Esophagus squamous epithelium (tissue), 5 donors: ENCODE data around the gene RGS6. TPM values are rescaled to one million over a fixed set of nuclear protein-coding genes. Genes with fewer than 3 reads are reported as not detected.

ENCODE experiments used
- DNase-seq: peaks from one replicate; lab custom pipeline; 2025; lab: John Stamatoyannopoulos, UW
- H3K27ac ChIP-seq, 4 donors: fragments of 200-600 bp; sonication (generic); one replicate each; pipeline ENCODE4 v1.5.1; 2016 to 2019; ENCODE audit warnings: mild to moderate bottlenecking in 1 of 4
- H3K27me3 ChIP-seq, 4 donors: fragments of 200-600 bp; sonication (generic); 1 replicate in 3 of 4; 2 replicates in 1 of 4; pipeline versions ENCODE4 v1.5.1 to v1.6.0; 2017 to 2021; ENCODE audit warnings: antibody characterized with exemption in 1 of 4
- H3K36me3 ChIP-seq, 3 donors: fragments of 200-600 bp; sonication (generic); one replicate each; pipeline ENCODE4 v1.5.1; 2016 to 2019
- H3K4me1 ChIP-seq, 3 donors: fragments of 200-600 bp; sonication (generic); one replicate each; pipeline ENCODE4 v1.5.1; 2017 to 2019
- H3K4me3 ChIP-seq, 4 donors: fragments of 200-600 bp; sonication (generic); 1 replicate in 3 of 4; 2 replicates in 1 of 4; pipeline ENCODE4 v1.5.1; 2016 to 2019; ENCODE audit warnings: mild to moderate bottlenecking in 2 of 4, moderate library complexity in 1 of 4
- H3K9me3 ChIP-seq, 3 donors: fragments of 200-600 bp; sonication (generic); one replicate each; pipeline ENCODE4 v1.5.1; 2016 to 2019
- CTCF ChIP-seq, 6 experiments: fragments of 450-650 bp in 4 of 6; fragments of 200-600 bp in 2 of 6; sonication (generic) in 2 of 6; IDR thresholded peaks; one replicate each; pipeline ENCODE4 v1.5.1; 2016 to 2019; ENCODE audit warnings: antibody characterized with exemption in 6 of 6, mild to moderate bottlenecking in 4 of 6, moderate library complexity in 4 of 6
- POLR2A ChIP-seq, 4 donors: fragments of 450-650 bp; IDR thresholded peaks; one replicate each; pipeline ENCODE4 v1.6.1; 2017; ENCODE audit warnings: antibody characterized with exemption in 4 of 4, mild to moderate bottlenecking in 4 of 4, moderate library complexity in 3 of 4
- WGBS, 2 donors: methylation state at CpG; one replicate each; pipeline ENCODE4 v1.1.5; 2018; 5-methylcytosine and 5-hydroxymethylcytosine counted together
- intact Hi-C: fragments of 100-400 bp; cut with DNase I; formaldehyde crosslinking; loops from one replicate; pipeline ENCODE4 v1.15.0; 2022
- total RNA-seq, 4 donors: library from RNA; depleted of rRNA; stranded (reverse); fragments of >200 nt; gene quantifications; one replicate each; pipeline ENCODE4 v1.1.0, GENCODE V29; 2016
- donor health status: DM: yes; HTN: yes; CAD: no.

The RGS6 gene
- total RNA-seq, 4 donors from 2014 or later, result 0.06 to 0.76 (median 0.66) TPM; not detected in 1

DNA sequence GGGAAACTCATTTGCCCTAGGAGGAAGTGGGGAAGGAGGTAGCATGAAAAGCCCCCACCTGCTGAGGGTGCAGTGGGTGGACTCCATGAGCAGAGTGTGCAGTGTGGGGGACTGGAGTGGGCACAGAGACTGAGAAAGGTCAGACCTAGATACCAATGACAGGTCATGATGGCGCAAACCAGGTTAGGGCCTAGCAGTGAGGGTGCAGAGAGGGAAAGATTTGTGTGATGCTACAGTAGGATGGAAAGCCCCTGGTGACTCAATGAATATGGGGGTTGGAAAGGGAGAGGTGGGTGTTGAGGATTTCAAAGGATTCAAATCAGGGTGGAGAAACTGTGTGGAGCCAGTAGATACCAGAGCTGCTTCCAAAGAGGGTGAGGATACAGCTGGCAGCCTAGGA, 642.5 kb downstream of the RGS6 start:
- WGBS, 2 donors, result 95 to 100% methylated on average over 1 of the region's 1 CpG
- Histone ChIP-seq H3K27ac (no peak overlapping the region), H3K9me3 (no peaks in the 10 kb centered on the region), H3K27me3 (no peaks in the 10 kb centered on the region), H3K4me3 (no peak overlapping the region), H3K36me3 (no peaks in the 10 kb centered on the region), H3K4me1 (peaks cover 0 to 5% (median 0%) of the 10 kb centered on the region in 3 donors)
- TF ChIP-seq POLR2A (IDR thresholded peaks at IDR 0.05) (no peak), CTCF (IDR thresholded peaks at IDR 0.05) (no peak)
- no peak for DNase-seq
- intact Hi-C loops, result no loop called here

GRCh38 chr14:72576258-72576657, 644.0 kb downstream of the RGS6 start:
- no peak overlapping the region for H3K27ac ChIP-seq
- no peaks in the 10 kb centered on the region for H3K36me3 ChIP-seq
- no peaks in the 10 kb centered on the region for H3K9me3 ChIP-seq
- 78 to 87% methylated on average over 1 of the region's 1 CpG for WGBS, 2 donors
- H3K4me1 ChIP-seq, result peaks cover 0 to 5% (median 0%) of the 10 kb centered on the region in 3 donors
- DNase-seq, result no peak
- no peak overlapping the region for H3K4me3 ChIP-seq
- TF ChIP-seq POLR2A (IDR thresholded peaks at IDR 0.05), result no peak
- TF ChIP-seq CTCF (IDR thresholded peaks at IDR 0.05), result no peak
- intact Hi-C loops, result no loop called here
- H3K27me3 ChIP-seq, result peaks cover 0 to 4% (median 0%) of the 10 kb centered on the region in 4 donors

DNA sequence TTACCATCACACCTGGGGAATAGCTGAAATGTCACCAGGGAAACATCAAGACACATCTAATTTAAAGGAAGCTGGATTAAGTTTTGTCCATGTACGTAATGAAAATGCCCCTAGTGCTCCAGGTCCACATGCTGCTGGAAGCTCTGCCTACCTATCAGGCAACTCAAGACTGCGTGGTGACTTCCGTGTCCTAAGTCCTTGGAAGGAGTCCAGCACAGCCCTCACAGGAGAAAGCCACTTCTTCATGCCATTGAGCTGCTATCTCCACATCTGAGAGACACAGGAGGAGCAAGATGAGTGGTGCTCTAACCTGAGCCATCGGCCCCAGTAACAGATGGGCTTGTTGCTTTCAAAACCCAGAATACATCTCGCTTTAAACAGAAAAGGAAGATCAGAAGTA, 645.3 kb downstream of the RGS6 start:
- H3K9me3 ChIP-seq, result no peaks in the 10 kb centered on the region
- 80% methylated on average over 1 to 2 of the region's 5 CpGs for WGBS, 2 donors
- DNase-seq, result no peak
- no peak overlapping the region for H3K4me3 ChIP-seq
- no peak overlapping the region for H3K27ac ChIP-seq
- peaks cover 0 to 4% (median 0%) of the 10 kb centered on the region in 4 donors for H3K27me3 ChIP-seq
- peaks cover 0 to 5% (median 0%) of the 10 kb centered on the region in 3 donors for H3K4me1 ChIP-seq
- intact Hi-C loops, result no loop called here
- TF ChIP-seq POLR2A (IDR thresholded peaks at IDR 0.05) (no peak), CTCF (IDR thresholded peaks at IDR 0.05) (no peak)
- H3K36me3 ChIP-seq, result no peaks in the 10 kb centered on the region

DNA sequence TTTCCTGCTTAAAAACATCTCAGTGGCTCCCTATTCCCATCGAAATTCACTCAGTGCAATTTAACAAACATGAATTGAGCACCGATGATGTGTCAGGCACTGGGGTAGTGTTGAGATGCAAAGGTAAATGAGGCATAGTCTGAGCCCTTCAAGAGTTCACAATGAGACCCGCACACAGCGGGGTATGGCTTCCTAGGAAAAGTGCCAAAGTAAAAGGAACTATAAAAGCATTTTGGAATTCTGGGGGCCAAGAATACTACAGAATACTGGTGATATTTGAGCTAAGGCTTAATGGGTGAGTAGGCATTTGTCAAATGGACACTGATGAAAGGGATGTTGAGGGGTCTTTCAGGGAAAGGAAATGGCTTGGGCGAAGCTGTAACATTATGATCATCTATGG, 646.3 kb downstream of the RGS6 start:
- no peak for DNase-seq
- 81 to 89% methylated on average over 5 of the region's 5 CpGs for WGBS, 2 donors
- peaks cover 0 to 5% (median 0%) of the 10 kb centered on the region in 4 donors for H3K27me3 ChIP-seq
- no peak for TF ChIP-seq POLR2A (IDR thresholded peaks at IDR 0.05)
- TF ChIP-seq CTCF (IDR thresholded peaks at IDR 0.05), result no peak
- intact Hi-C loops, result no loop called here
- H3K27ac ChIP-seq, result no peak overlapping the region
- peaks cover 0 to 5% (median 0%) of the 10 kb centered on the region in 3 donors for H3K4me1 ChIP-seq
- H3K9me3 ChIP-seq, result no peaks in the 10 kb centered on the region
- H3K4me3 ChIP-seq, result no peak overlapping the region
- no peaks in the 10 kb centered on the region for H3K36me3 ChIP-seq

DNA sequence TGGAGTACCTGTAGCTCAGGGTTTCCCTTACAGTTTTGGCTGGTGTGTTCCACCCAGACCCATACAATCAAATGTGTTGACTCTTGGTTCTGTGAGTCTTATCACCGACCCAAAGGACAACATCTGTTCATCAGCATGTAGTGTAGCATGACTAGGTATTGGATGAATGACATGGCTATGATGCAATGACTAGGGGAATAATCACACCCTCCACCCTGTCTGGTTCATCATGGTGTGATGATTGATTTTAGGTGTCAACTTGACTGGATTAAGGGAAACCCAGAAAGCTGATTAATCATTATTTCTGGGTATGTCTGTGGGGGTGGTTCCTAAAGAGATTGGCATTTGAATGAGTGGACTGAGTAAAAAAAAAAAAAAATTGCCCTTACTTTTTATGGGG, 650.4 kb downstream of the RGS6 start:
- Histone ChIP-seq H3K4me1 (no peaks in the 10 kb centered on the region), H3K27ac (no peak overlapping the region), H3K27me3 (peaks cover 0 to 9% (median 0%) of the 10 kb centered on the region in 4 donors), H3K36me3 (no peaks in the 10 kb centered on the region), H3K4me3 (no peak overlapping the region), H3K9me3 (no peaks in the 10 kb centered on the region)
- intact Hi-C loops, result no loop called here
- DNase-seq, result no peak
- 33 to 45% methylated on average over 1 of the region's 1 CpG for WGBS, 2 donors
- TF ChIP-seq POLR2A (IDR thresholded peaks at IDR 0.05) (no peak), CTCF (IDR thresholded peaks at IDR 0.05) (no peak)
